Right hindlimb (tissue), 1 donor: ENCODE data around the gene HLCS.
"Not testable (repeated sequence)": the region's sequence is repeated elsewhere in the genome, so short reads cannot be mapped to it uniquely, and the experiment has no call there.

Experiments
- DNase-seq: peaks from one replicate; pipeline ENCODE4 v3.0.0-alpha.2; 2018

The HLCS gene

GRCh38 chr21:36966066-36966820 is at the start of gene HLCS:
Gene HLCS, minus strand, starts transcription at chr21:36966669. Its CDS starts 31 bp downstream, at chr21:36966638.
- peak; percentile 78 for DNase-seq

DNA sequence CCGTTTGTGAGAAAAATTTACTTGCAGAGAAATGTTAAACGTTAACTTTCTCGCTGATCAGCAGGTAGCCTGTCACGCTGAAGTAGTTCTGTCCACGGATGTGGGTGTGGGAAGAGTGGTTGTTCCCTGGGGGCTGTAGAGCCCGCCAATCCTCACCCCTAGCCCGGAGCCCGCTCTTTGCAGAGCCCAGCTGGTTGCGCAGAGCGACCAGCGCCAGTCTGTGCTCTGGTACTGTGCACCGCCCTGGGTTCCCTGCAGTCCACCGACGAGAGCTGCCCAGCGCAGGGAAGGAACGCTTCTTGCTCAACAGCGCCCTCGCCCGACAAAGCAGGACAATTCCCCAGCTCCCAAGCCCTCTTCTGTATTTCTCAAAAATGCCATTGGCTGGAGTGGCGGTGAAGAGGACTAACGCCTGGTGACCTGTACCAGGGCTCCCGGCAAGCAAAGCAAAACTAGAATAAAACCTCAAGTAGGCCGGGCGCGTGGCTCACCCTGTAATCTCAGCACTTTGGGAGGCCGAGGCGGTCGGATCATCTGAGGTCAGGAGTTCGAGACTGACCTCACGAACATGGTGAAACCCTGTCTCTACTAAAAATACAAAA is 43.4 kb upstream of the HLCS start:
- peak; percentile 79 for DNase-seq

DNA sequence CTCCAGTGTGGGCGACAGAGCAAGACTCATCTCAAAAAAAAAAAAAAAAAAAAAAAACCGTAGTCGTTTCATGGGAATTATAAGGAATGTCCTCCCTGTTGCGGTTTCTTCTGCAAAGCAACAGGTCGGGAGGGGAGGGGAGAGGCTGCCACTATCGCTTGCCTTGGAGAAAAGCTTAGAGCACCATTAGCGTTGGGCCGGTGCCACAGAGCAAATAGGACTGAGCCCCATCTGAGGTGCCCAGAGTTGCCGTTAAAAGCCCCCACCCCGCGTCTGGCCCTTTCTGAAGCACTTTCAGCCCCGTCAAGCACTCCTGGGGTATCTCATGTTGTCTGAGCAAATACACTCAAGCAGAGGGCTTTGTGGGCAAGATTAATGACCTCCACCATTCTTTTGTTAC is 42.3 kb upstream of the HLCS start:
- no peak for DNase-seq

DNA sequence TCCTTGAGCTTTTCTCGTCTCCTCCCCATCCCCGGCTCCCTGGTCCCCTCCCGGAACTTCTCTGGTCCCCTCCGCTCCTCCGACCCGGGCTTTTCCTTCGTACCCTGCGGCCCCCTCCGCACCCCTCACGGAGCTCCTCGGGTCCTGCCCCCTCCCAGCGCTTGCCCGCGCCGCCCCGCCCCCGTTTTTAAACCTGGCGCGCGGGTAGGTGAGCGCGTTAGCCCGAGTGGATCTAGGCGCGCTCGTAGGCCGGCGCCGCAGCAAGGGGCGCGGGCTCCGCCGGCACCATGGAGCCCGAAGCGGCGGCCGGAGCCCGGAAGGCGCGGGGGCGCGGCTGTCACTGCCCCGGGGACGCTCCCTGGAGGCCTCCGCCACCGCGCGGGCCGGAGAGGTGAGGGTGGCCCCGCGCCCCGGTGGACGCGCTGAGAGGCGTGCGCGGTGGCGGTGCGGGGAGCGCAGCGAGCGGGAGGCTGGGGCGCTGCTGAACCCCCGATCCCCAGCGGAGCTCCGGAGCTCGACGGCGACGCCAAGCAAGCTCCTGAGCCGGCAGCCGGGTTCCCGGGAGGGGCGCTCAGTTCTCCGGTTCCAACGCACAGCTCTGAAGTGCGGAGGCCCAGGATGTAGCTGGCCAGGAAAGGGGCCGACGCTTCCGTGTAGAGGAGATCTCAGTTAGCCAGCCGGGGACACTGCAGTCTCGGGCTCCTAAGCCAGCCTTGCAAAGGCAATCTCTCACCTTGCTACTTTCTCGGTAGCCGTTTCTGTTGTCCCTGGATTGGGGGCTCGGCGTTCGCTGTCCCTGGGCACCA is 40.2 kb upstream of the HLCS start, which contains the start of gene RIPPLY3:
RIPPLY3 (plus strand) TSS at position 217 of the 806 bp plus-strand sequence; CDS start at position 288, 71 bp downstream.
- DNase-seq = peak; percentile 37

GRCh38 chr21:37005548-37006485 is 39.3 kb upstream of the HLCS start:
- peak; percentile 28 for DNase-seq

GRCh38 chr21:37003917-37004316 is 37.4 kb upstream of the HLCS start:
- not testable (repeated sequence) for DNase-seq

- not testable (repeated sequence) for DNase-seq
These were observed 36.4 kb upstream of the HLCS start for GRCh38 chr21:37002851-37003250.

DNA sequence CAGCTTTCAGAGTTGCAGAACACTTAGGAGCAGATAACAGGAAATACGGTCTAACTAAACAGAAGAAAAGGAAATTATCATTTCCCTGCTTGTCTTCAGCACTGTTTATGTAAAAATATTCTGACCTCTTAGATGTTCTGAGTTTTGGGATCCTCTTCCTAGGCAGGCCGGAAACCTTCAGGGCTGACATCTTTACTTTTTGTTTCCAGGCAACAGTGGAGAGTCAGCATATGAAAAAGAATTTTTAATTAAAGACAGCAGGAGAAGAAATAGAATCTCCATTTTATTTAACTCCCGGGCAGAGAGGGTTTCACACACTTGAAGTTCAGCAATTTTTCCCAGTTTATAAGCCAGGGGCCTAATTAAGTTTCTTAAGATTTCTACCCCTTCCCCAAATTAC is 35.0 kb upstream of the HLCS start:
- no peak for DNase-seq

DNA sequence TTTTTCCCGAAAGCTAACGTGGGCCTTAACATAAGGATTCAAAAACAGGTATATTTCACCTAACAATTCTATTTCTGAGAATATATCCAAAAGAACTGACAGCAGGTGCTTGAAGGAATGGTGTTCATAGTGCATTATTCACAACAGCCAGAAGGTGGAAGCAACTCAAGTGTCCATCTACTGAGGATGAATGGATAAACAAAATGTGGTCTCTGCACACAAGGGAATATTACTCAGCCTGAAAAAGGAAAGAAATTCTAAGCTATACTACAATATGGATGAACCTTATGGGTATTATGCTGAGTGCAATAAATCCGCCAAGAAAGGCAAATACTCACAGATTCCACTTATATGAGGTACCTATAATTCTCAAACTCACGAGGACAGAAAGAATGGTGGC is 33.9 kb upstream of the HLCS start:
- DNase-seq = no peak

DNA sequence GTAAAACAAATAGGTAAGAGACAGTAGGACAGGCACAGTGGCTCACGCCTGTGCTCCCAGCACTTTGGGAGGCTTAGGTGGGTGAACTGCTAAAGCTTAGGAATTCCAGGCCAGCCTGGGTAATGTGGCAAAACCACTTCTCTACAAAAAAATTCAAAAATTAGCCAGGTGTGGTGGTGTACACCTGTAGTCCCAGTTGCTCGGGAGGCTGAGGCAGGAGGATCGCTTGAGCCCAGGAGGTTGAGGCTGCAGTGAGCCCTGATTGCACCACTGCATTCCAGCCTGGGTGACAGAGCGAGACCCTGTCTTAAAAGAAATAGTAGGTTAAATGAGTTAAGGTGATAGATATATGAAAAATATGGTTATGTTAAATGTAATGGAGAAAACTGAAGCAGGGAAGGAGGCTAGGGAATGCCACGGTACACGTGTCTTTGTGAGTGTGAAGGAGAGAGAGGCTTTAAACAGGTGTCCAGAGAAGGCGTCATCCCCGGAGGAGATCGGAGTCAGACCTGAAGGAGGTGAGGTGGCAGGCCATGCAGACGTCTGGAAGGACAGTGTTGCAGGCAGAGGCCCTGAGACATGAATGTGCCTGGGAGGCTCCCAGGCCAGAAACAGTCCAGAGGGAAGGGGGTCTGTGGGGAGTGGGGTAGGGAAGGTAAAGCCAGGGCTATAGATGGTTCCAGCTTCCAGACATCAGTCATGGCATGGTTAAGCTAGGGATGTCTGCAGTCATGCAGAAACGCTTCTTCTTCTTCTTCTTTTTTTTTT is 32.8 kb upstream of the HLCS start:
- DNase-seq = no peak

DNA sequence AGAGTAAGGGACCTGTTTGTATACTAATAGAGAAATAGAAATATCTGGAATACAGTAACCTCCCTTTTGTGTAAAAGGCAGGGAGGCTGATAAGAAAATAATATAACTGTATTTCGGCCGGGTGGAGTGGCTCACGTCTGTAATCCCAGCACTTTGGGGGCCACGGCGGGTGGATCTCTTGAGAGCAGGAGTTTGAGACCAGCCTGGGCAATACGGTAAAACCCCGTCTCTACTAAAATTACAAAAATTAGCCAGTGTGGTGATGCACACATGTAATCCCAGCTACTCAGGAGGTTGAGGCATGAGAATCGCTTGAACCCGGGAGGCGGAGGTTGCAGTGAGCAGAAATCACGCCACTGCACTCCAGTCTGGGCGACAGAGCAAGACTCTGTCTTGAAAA is 28.8 kb upstream of the HLCS start:
- not testable (repeated sequence) for DNase-seq

DNA sequence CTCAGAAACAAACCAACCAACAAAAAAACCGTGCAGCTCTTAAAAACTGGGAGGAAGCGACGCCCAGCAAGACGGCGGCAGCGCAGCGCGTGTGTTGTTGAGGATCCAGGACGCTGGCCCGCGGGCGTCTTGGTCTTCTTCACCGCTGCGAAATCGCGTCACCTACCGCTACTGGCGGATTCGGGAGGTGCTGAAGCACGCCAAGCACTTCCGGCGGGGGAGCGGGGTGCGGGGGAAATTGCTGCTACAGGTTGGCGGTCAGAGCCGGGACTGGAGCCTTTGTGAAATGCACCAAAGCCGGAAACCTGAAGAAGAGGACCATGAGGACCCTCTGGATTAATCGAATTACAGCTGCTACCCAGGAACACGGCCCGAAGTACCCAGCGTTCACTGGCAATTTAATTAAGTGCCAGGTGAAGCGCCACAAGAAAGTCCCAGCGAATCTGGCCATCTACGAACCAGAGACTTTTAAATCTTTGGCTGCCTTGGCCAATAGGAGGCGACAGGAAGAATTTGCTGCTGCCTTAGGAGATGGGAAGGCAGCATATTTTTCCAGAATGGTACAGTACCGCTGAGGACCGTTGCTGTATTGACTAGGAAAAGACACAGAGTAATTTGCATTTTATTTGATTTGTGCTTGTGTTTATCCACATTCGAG is 28.2 kb upstream of the HLCS start:
- DNase-seq = no peak

GRCh38 chr21:36992671-36993070 is 26.2 kb upstream of the HLCS start:
- no peak for DNase-seq

DNA sequence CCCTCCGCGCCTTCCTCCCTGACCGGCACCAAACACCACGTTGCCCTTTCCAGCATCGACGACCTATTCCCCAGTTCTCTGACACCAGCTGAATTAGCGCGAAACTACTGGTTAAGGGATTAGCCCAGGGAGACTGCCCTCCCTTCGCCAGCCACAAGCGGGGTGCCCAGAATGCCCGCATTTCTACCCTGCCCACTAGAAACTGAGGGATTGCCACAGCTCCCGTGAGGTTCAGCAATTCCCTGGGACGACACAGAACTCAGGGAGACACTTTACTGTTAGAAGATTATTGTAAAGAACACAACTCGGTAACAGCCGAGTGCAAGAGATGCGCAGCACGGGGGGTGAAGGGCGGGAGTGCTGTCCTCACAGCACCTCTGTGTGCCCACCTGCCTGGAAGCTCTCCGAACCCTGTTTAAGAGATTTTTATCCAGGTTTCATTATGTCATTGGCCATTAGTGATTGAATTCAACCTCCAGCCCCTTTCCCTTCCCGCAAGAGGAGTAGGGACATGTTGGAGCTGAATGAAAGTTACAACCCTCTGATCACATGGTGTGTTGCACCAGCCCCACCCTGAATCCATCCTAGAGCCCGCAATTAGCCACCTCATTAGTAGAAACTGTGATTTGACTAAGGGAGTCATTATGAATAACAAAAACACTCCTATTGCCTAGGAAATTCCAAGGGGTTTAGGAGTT is 24.2 kb upstream of the HLCS start:
- no peak for DNase-seq

DNA sequence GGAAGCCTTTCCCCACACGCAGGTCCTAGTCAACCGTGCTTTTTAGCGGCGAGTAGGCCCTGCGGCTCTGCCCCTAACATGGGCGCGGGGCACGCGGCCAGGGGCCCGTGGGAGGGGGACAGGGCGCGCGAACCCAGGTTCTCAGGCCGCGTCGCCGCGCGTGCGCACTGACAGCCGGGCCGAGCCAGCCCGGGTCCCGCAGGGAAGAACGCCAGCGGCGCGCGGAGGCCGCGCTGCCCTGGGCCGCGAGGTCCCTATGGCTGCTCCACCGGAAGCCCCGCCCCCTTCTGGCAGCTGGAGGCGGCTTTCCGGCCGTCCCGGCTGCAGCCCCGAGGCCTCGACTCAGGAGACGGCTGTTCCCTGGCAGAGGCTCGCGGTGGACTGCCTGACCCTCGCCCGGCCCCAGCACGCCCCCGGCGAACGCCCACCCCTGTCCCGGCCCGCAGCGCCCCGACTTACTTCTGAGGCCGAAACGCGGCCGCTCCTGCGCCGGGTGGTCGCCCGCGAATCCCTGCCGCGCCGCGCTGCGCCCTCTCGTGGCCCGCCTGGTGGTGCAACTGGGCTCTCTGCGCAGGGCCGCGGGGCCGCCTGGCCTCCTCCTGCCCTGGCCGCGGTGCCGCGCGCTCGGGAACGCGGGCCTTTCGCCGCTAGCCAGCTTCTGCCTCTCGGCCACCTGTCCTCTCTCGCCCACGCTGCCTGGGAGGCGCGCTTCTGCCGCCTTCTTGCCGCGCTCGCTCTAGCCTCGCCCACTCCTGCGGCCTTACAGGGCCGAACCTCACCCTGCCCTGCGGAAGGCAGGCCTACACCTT is 23.4 kb upstream of the HLCS start:
- DNase-seq = peak; percentile 96

GRCh38 chr21:36989199-36989698 is 22.8 kb upstream of the HLCS start:
- DNase-seq = not testable (repeated sequence)

DNA sequence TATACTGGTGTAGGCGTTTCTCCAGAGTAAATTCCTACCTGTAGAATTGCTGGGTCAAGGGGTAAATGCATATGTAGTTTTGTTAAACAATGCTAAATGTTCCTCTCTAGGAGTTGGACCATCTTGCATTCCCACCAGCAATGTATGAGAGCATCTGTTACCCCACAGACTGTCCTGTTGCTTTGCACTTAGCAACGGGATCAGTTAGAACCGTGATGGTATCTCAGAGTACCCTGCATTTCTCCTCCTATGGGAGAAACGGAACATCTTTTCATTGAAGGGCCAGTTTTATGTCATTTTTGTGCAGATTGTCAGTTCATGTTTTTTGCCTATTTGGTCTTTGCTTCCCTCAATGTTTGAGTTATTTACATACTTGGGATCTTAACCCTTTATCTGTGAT is 22.1 kb upstream of the HLCS start:
- no peak for DNase-seq

DNA sequence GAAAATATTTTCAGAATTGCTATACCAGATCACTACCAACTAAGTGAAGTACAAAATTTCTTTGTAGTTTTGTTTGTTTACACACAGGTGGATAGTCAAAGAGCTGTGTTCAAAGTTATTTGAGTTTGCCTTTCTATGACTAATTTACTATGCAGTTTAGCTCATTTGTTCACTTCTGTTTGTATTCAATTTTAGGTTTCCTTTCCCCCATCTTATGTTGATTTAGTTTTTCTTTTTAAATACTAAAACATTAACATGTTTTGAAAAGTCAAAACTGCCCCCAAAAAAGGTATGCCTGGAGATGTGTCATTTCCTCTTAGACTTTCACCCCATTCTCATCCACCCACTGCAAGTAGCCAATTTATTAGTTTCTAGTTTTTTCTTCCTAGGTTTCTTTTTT is 21.4 kb upstream of the HLCS start:
- DNase-seq = no peak
